Tibial artery (tissue), 4 donors: ENCODE data around the gene TNFRSF13B.

Experiments
- DNase-seq, 2 donors: peaks; one replicate each; pipeline ENCODE4 v3.0.0-alpha.2; 2019
- H3K27ac ChIP-seq, 2 donors: fragments of 200-600 bp; sonication (generic) in 1 of 2; 1 replicate in 1 of 2; 2 replicates in 1 of 2; pipeline ENCODE4 v1.5.1; 2018 to 2019; ENCODE audit warnings: mild to moderate bottlenecking in 1 of 2
- H3K27me3 ChIP-seq, 2 donors: fragments of 200-600 bp; sonication (generic) in 1 of 2; one replicate each; pipeline versions ENCODE4 v1.5.1 to v1.6.0; 2016 to 2019
- H3K36me3 ChIP-seq, 3 donors: fragments of 200-600 bp; sonication (generic) in 2 of 3; one replicate each; pipeline ENCODE4 v1.5.1; 2016 to 2019; ENCODE audit warnings: mild to moderate bottlenecking in 2 of 3
- H3K4me1 ChIP-seq, 4 donors: fragments of 200-600 bp; sonication (generic) in 2 of 4; 1 replicate in 3 of 4; 2 replicates in 1 of 4; pipeline ENCODE4 v1.5.1; 2016 to 2019
- H3K4me3 ChIP-seq, 2 donors: fragments of 200-600 bp; sonication (generic) in 1 of 2; 1 replicate in 1 of 2; 2 replicates in 1 of 2; pipeline ENCODE4 v1.5.1; 2018 to 2019; ENCODE audit warnings: mild to moderate bottlenecking in 2 of 2
- H3K9me3 ChIP-seq, 3 donors: fragments of 200-600 bp; sonication (generic) in 1 of 3; one replicate each; pipeline ENCODE4 v1.5.1; 2016 to 2019
- CTCF ChIP-seq, 2 experiments: fragments of 200-600 bp in 1 of 2; fragments of 450-650 bp in 1 of 2; IDR thresholded peaks; one replicate each; pipeline ENCODE4 v1.5.1; 2017 to 2019; ENCODE audit warnings: antibody characterized with exemption in 2 of 2, mild to moderate bottlenecking in 1 of 2, moderate library complexity in 1 of 2
- intact Hi-C: fragments of 100-400 bp; cut with DNase I; formaldehyde crosslinking; loops from one replicate; pipeline ENCODE4 v1.15.0; 2023; ENCODE audit warnings: low total_unique reads

TNFRSF13B gene

DNA sequence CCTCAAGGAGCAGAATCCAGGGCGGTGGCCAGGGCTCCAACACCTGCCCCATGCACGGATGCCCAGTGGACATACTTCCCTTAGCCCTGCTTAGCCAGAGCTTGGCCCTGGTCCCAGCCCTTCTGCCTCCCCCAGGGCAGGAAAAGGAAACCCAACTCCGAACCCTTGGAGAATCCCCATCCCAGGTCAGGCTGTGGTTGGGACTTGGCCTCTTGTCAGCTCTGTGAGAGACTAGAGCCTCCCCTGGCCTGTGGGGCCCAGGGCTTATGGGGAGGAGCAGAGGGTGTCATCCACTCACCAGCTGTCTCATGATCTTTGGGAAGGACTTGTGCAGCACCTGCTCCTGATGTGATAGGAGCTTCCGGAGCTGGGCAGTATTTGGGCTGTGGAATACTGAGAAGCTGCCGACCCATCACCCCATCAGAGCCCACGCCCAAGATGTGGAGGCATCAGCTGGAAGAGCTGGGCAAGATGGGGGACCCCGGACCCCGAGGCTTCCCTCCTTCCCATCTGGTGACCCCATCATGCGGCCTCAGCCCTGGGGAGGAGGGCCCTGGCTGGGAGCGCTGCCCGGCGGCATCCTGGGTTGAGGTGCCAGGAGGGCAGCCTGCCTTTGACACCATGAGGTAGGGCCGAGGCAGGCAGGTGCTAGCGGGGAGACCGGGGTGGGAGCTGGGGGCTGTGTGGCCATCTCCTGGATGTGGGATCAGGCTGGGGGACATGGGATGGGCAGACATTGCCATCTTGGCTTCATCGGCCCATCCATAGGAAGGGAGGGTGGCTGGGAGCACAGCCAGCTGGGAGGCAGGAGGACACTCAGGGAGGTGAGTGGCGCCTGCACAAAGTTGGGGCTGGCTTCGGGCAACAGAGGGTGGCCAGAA is 45.1 kb downstream of the TNFRSF13B start:
- no peak for TF ChIP-seq CTCF (IDR thresholded peaks at IDR 0.05)
- Histone ChIP-seq H3K4me3 (no peak overlapping the region), H3K4me1 (no peaks in the 10 kb centered on the region), H3K36me3 (no peaks in the 10 kb centered on the region), H3K9me3 (no peaks in the 10 kb centered on the region), H3K27me3 (peaks cover 0 to 10% of the 10 kb centered on the region in 2 donors), H3K27ac (no peak overlapping the region)
- DNase-seq: peak; percentile 13 to 25
- intact Hi-C loops: no loop called here

- intact Hi-C loops: no loop called here
- Histone ChIP-seq H3K27me3 (peaks cover 0 to 5% of the 10 kb centered on the region in 2 donors), H3K27ac (no peak overlapping the region), H3K4me1 (no peaks in the 10 kb centered on the region), H3K36me3 (no peaks in the 10 kb centered on the region), H3K4me3 (no peak overlapping the region), H3K9me3 (no peaks in the 10 kb centered on the region)
- peak; percentile 10 to 58 for DNase-seq
- TF ChIP-seq CTCF (IDR thresholded peaks at IDR 0.05): no peak
These were observed 45.8 kb downstream of the TNFRSF13B start for GRCh38 chr17:16926061-16926511.

GRCh38 chr17:16925461-16926060 is 46.4 kb downstream of the TNFRSF13B start:
- H3K4me1 ChIP-seq: no peaks in the 10 kb centered on the region
- H3K9me3 ChIP-seq: no peaks in the 10 kb centered on the region
- peaks cover 0 to 5% of the 10 kb centered on the region in 2 donors for H3K27me3 ChIP-seq
- no peak overlapping the region for H3K4me3 ChIP-seq
- DNase-seq: peak; percentile 7 to 52
- no peak for TF ChIP-seq CTCF (IDR thresholded peaks at IDR 0.05)
- intact Hi-C loops: no loop called here
- no peaks in the 10 kb centered on the region for H3K36me3 ChIP-seq
- H3K27ac ChIP-seq: no peak overlapping the region

DNA sequence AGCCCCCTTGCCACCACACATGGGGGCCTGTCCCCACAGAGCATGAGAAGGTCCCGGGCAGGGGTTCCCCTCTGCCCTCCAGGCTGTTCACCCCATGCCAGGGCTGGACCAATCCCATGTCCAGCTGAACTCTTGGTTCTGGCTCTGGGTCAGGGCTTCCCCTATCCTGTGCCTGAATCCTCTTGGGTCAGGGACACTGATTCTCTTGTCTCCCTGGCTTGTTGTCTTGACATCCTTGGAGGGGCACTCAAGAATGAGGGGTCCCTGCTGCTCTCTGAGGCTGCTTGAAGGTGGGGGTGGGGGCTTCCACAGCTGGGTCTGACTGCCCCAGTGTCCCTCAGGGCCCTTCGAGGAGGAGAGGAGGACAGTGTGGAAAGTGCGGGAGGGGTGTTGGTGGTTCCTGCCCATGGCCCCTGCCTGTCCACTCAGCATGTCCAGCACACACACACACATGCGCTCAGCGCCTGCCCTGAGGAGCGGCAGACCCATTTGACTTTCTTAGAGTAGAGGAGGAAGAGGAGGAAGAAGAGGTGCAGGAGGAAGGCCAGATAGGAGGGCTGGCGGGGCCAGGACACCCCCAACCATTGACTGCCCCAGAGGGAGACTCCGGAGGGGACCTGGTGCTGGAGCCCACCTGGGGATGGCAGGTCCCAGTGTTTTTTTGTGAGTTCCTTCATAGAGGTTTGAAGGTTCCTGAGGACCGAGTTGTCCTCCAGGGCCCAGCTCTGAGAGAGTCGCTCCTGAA is 47.0 kb downstream of the TNFRSF13B start:
- no peaks in the 10 kb centered on the region for H3K9me3 ChIP-seq
- TF ChIP-seq CTCF (IDR thresholded peaks at IDR 0.05): no peak
- H3K27ac ChIP-seq: no peak overlapping the region
- H3K36me3 ChIP-seq: no peaks in the 10 kb centered on the region
- intact Hi-C loops: no loop called here
- peaks cover 0 to 5% of the 10 kb centered on the region in 2 donors for H3K27me3 ChIP-seq
- DNase-seq: peak; percentile 14 to 40
- H3K4me1 ChIP-seq: no peaks in the 10 kb centered on the region
- no peak overlapping the region for H3K4me3 ChIP-seq

- Histone ChIP-seq H3K27me3 (peaks cover 0 to 5% of the 10 kb centered on the region in 2 donors), H3K4me3 (no peak overlapping the region), H3K36me3 (no peaks in the 10 kb centered on the region), H3K9me3 (no peaks in the 10 kb centered on the region), H3K27ac (no peak overlapping the region), H3K4me1 (no peaks in the 10 kb centered on the region)
- intact Hi-C loops: no loop called here
- no peak for TF ChIP-seq CTCF (IDR thresholded peaks at IDR 0.05)
- DNase-seq: peak; percentile 11 to 53
These were observed 47.8 kb downstream of the TNFRSF13B start for GRCh38 chr17:16923904-16924695.
